Heart left ventricle (tissue), 16 donors: ENCODE measurements around the gene LRIG1. TPM values are rescaled to one million over a fixed set of nuclear protein-coding genes. Genes with fewer than 3 reads are reported as not detected.

Source experiments
- ATAC-seq, 4 donors: fragments of 200-7000 bp; cut with Tn5 transposase; one replicate each; pipeline ENCODE4 v1.9.1; 2020 to 2022; ENCODE audit warnings: moderate library complexity in 4 of 4, mild to moderate bottlenecking in 3 of 4, moderate number of reproducible peaks in 1 of 4
- DNase-seq, 5 donors: peaks; one replicate each; pipeline ENCODE4 v3.0.0-alpha.2; 2020
- H3K27ac ChIP-seq, 12 donors: fragments of 200-600 bp; sonication (generic) in 4 of 12; one replicate each; pipeline versions ENCODE4 v1.5.0 to v1.8.0; 2016 to 2022; ENCODE audit warnings: mild to moderate bottlenecking in 2 of 12
- H3K27me3 ChIP-seq, 9 donors: fragments of 200-600 bp; sonication (generic) in 2 of 9; one replicate each; pipeline versions ENCODE4 v1.5.1 to v1.8.0; 2016 to 2022; ENCODE audit warnings: mild to moderate bottlenecking in 3 of 9
- H3K36me3 ChIP-seq, 9 donors: fragments of 200-600 bp; sonication (generic) in 2 of 9; one replicate each; pipeline versions ENCODE4 v1.5.0 to v1.8.0; 2018 to 2022; ENCODE audit warnings: mild to moderate bottlenecking in 2 of 9
- H3K4me1 ChIP-seq, 12 donors: fragments of 200-600 bp; sonication (generic) in 4 of 12; one replicate each; pipeline versions ENCODE4 v1.5.0 to v1.8.0; 2016 to 2022; ENCODE audit warnings: mild to moderate bottlenecking in 3 of 12
- H3K4me3 ChIP-seq, 12 donors: fragments of 200-600 bp; sonication (generic) in 4 of 12; one replicate each; pipeline versions ENCODE4 v1.5.0 to v1.8.0; 2017 to 2022; ENCODE audit warnings: mild to moderate bottlenecking in 9 of 12, moderate library complexity in 4 of 12
- H3K9me3 ChIP-seq, 12 donors: fragments of 200-600 bp; sonication (generic) in 4 of 12; one replicate each; pipeline versions ENCODE4 v1.5.0 to v1.8.0; 2016 to 2022; ENCODE audit warnings: mild to moderate bottlenecking in 1 of 12
- CTCF ChIP-seq, 12 donors: fragments of 200-600 bp; sonication (generic) in 4 of 12; IDR thresholded peaks; one replicate each; pipeline versions ENCODE4 v1.5.0 to v1.8.0; 2018 to 2022; ENCODE audit warnings: antibody characterized with exemption in 12 of 12, mild to moderate bottlenecking in 5 of 12
- POLR2A ChIP-seq, 2 donors: fragments of 450-650 bp; IDR thresholded peaks; one replicate each; pipeline ENCODE4 v1.6.1; 2017; ENCODE audit warnings: antibody characterized with exemption in 2 of 2, mild to moderate bottlenecking in 2 of 2, moderate library complexity in 2 of 2
- WGBS, 4 donors: extraction: QIAGEN DNeasy Blood & Tissue Kit in 2 of 4; methylation state at CpG; one replicate each; pipeline versions ENCODE4 v1.1.5 to v1.1.7; 2013 to 2018; 5-methylcytosine and 5-hydroxymethylcytosine counted together
- intact Hi-C, 10 donors: fragments of 100-400 bp; cut with DNase I; formaldehyde crosslinking; loops; one replicate each; pipeline versions ENCODE4 v1.11.1 to v1.14.2; 2022
- polyA plus RNA-seq, 2 donors: library from polyadenylated mRNA; stranded (reverse); fragments of 200-250 nt; gene quantifications; one replicate each; pipeline ENCODE4 v1.2.3, GENCODE V29; 2013
- total RNA-seq, 9 donors: library from RNA; depleted of rRNA in 2 of 9; stranded (reverse); fragments of >200 nt in 2 of 9; fragmentation: NEBNext Ultra II Directional in 3 of 9; extraction: Animal tissue kit (Norgen Biotek cat#: 25700) in 3 of 9; gene quantifications; one replicate each; pipeline versions ENCODE4 v1.1.0 to v1.2.4, GENCODE V29; 2016 to 2023
- donor health status: ischemic (EF 13 %, LVEDD 7.1; RV severe dilation, severe dysfunction).
- donor health status: healthy with polysubstance abuse.
- donor health status: DM: no; HTN: yes; CAD: no.
- donor health status: DM: no; HTN: no; CAD: no.
- donor health status: ischemic (EF 25% LVEDD 6.9; RV normal size, moderate dysfunction).
- donor health status: ischemic (EF 25% LVEDD 5.7; RV mildly dilated, moderate dysfunction).
- donor health status: healthy.
- donor health status: DM: yes; HTN: yes; CAD: no.
- donor health status: ischemic (EF 35%, LVEDD 5.7; RV mildly dilated, moderate dysfunction).
- donor health status: nonischemic (EF 11% LVEDD 7.7; RV severe dilation, severe dysfunction).
- donor health status: DM: yes; HTN: yes; CAD: no.
- donor health status: PGD.
- donor health status: ischemic (EF 29% LVEDD 5.4; RV normal size, mild dysfunction).
- donor health status: nonischemic (EF 23%, LVEDD 6.1; RV moderate dilation, normal function).

LRIG1 gene
- total and polyA plus RNA-seq, 11 donors, result 42.3 to 161 (median 88.8) TPM

GRCh38 chr3:66398228-66399025 lies 102.4 kb downstream of the LRIG1 start:
- WGBS, 4 donors, result 93 to 98% (median 94%) methylated on average over 9 of the region's 9 CpGs
- intact Hi-C loops, result no loop called here

GRCh38 chr3:66397745-66398144 lies 103.1 kb downstream of the LRIG1 start:
- peaks cover 4 to 56% (median 37%) of the 10 kb centered on the region in 12 donors for H3K4me1 ChIP-seq
- no peaks in the 10 kb centered on the region for H3K9me3 ChIP-seq
- no peak for TF ChIP-seq POLR2A (IDR thresholded peaks at IDR 0.05)
- no peak overlapping the region for H3K4me3 ChIP-seq
- ATAC-seq, result peak in 3 of 4 donors; percentile 10 to 53 (median 21)
- peak overlapping the region in 2 of 12 donors; percentile 6 to 81 for H3K27ac ChIP-seq
- peaks cover 0 to 66% (median 41%) of the 10 kb centered on the region in 9 donors for H3K36me3 ChIP-seq
- WGBS, 4 donors, result 29 to 69% (median 46%) methylated on average over 2 of the region's 2 CpGs
- peak in 1 of 5 donors; percentile 28 for DNase-seq
- intact Hi-C loops, result no loop called here
- no peaks in the 10 kb centered on the region for H3K27me3 ChIP-seq

More at GRCh38 chr3:66398228-66399025, 102.4 kb downstream of the LRIG1 start:
- no peaks in the 10 kb centered on the region for H3K9me3 ChIP-seq
- peak overlapping the region in 2 of 12 donors; percentile 6 to 81 for H3K27ac ChIP-seq
- ATAC-seq, result no peak
- no peak overlapping the region for H3K4me3 ChIP-seq
- H3K27me3 ChIP-seq, result no peaks in the 10 kb centered on the region
- H3K36me3 ChIP-seq, result peaks cover 0 to 66% (median 43%) of the 10 kb centered on the region in 9 donors
- TF ChIP-seq POLR2A (IDR thresholded peaks at IDR 0.05), result no peak
- TF ChIP-seq CTCF (IDR thresholded peaks at IDR 0.05), result no peak
- DNase-seq, result no peak
- peaks cover 3 to 52% (median 31%) of the 10 kb centered on the region in 12 donors for H3K4me1 ChIP-seq

- no peak for TF ChIP-seq POLR2A (IDR thresholded peaks at IDR 0.05)
- no peak for TF ChIP-seq CTCF (IDR thresholded peaks at IDR 0.05)
- intact Hi-C loops, result no loop called here
- peaks cover 0 to 71% (median 40%) of the 10 kb centered on the region in 9 donors for H3K36me3 ChIP-seq
- no peak overlapping the region for H3K4me3 ChIP-seq
- no peak for ATAC-seq
- H3K9me3 ChIP-seq, result no peaks in the 10 kb centered on the region
- peaks cover 5 to 57% (median 41%) of the 10 kb centered on the region in 12 donors for H3K4me1 ChIP-seq
- no peaks in the 10 kb centered on the region for H3K27me3 ChIP-seq
- H3K27ac ChIP-seq, result peak overlapping the region in 1 of 12 donors; percentile 81
- 95 to 96% (median 96%) methylated on average over 9 of the region's 9 CpGs for WGBS, 4 donors
- DNase-seq, result peak in 1 of 5 donors; percentile 18
Measured at GRCh38 chr3:66396888-66397287, 103.9 kb downstream of the LRIG1 start.

- H3K36me3 ChIP-seq, result peaks cover 0 to 75% (median 45%) of the 10 kb centered on the region in 9 donors
- H3K9me3 ChIP-seq, result no peaks in the 10 kb centered on the region
- TF ChIP-seq POLR2A (IDR thresholded peaks at IDR 0.05) (no peak), CTCF (IDR thresholded peaks at IDR 0.05) (no peak)
- WGBS, 4 donors, result 93 to 96% (median 95%) methylated on average over 13 of the region's 13 CpGs
- intact Hi-C loops, result no loop called here
- ATAC-seq, result no peak
- H3K4me3 ChIP-seq, result no peak overlapping the region
- peak in 1 of 5 donors; percentile 9 for DNase-seq
- H3K4me1 ChIP-seq, result peaks cover 5 to 56% (median 38%) of the 10 kb centered on the region in 12 donors
- no peaks in the 10 kb centered on the region for H3K27me3 ChIP-seq
- peak overlapping the region in 2 of 12 donors; percentile 70 to 81 for H3K27ac ChIP-seq
Measured at GRCh38 chr3:66396161-66396760, 104.6 kb downstream of the LRIG1 start.
